GM23338 (cell line): ENCODE results near the gene FHL1. TPM values are rescaled to one million over a fixed set of nuclear protein-coding genes. Genes with fewer than 3 reads are reported as not detected.

ENCODE experiments used
- ATAC-seq: fragments of 200-7000 bp; cut with Tn5 transposase; 3 replicates; pipeline ENCODE4 v1.9.1; 2020
- DNase-seq: peaks from one replicate; pipeline ENCODE4 v3.0.0-alpha.2; 2015; ENCODE audit warnings: low spot score
- H2AFZ ChIP-seq: fragments of 200-600 bp; sonication (generic); 2 replicates; pipeline ENCODE4 v1.8.0; 2016; ENCODE audit warnings: antibody characterized with exemption, mild to moderate bottlenecking, moderate library complexity
- H3F3A ChIP-seq: fragments of 200-600 bp; sonication (generic); replicated peaks from 2 replicates; pipeline ENCODE4 v1.8.0; 2017; ENCODE audit warnings: antibody characterized with exemption, mixed run types, low read depth
- H3K27ac ChIP-seq: fragments of 200-600 bp; sonication (generic); 2 replicates; pipeline ENCODE4 v1.6.1; 2016; ENCODE audit warnings: low read depth
- H3K27me3 ChIP-seq: fragments of 200-600 bp; sonication (generic); 2 replicates; pipeline ENCODE4 v1.8.0; 2016; ENCODE audit warnings: mild to moderate bottlenecking, mixed run types, moderate library complexity; ENCODE audit not compliant: insufficient read depth
- H3K36me3 ChIP-seq: fragments of 200-600 bp; sonication (generic); 2 replicates; pipeline ENCODE4 v1.8.0; 2016; ENCODE audit warnings: mild to moderate bottlenecking; ENCODE audit not compliant: insufficient read depth
- H3K4me1 ChIP-seq: fragments of 200-600 bp; sonication (generic); 2 replicates; pipeline ENCODE4 v1.8.0; 2016; ENCODE audit warnings: mild to moderate bottlenecking, moderate library complexity; ENCODE audit not compliant: insufficient read depth
- H3K4me2 ChIP-seq: fragments of 200-600 bp; sonication (generic); 2 replicates; pipeline ENCODE4 v1.7.1; 2017; ENCODE audit warnings: mixed run types
- H3K4me3 ChIP-seq: fragments of 200-600 bp; sonication (generic); 2 replicates; pipeline ENCODE4 v1.6.1; 2016; ENCODE audit warnings: mixed run types
- H3K79me2 ChIP-seq: fragments of 200-600 bp; sonication (generic); replicated peaks from 2 replicates; pipeline ENCODE4 v1.8.0; 2017; ENCODE audit warnings: mild to moderate bottlenecking; ENCODE audit not compliant: insufficient read depth
- H3K9me2 ChIP-seq: fragments of 200-600 bp; sonication (generic); 2 replicates; pipeline ENCODE4 v1.8.0; 2017; ENCODE audit not compliant: insufficient read depth
- H4K20me1 ChIP-seq: fragments of 200-600 bp; sonication (generic); replicated peaks from 2 replicates; pipeline ENCODE4 v1.8.0; 2017; ENCODE audit warnings: mild to moderate bottlenecking; ENCODE audit not compliant: insufficient read depth
- H3K27ac Mint-ChIP-seq: 2 replicates; pipeline ENCODE4 v1.8.0; 2020; ENCODE audit warnings: inconsistent platforms, mild to moderate bottlenecking, moderate library complexity, mixed read lengths
- H3K27me3 Mint-ChIP-seq: 3 replicates; pipeline ENCODE4 v1.8.0; 2022; ENCODE audit warnings: low read depth, mild to moderate bottlenecking, moderate library complexity, mixed read lengths, inconsistent platforms; ENCODE audit not compliant: insufficient read depth, poor library complexity
- H3K36me3 Mint-ChIP-seq: 3 replicates; pipeline ENCODE4 v1.8.0; 2021; ENCODE audit warnings: low read depth, mild to moderate bottlenecking, inconsistent platforms, moderate library complexity, mixed read lengths
- H3K4me1 Mint-ChIP-seq: 3 replicates; pipeline ENCODE4 v1.8.0; 2020; ENCODE audit warnings: mild to moderate bottlenecking, inconsistent platforms, mixed read lengths
- H3K4me3 Mint-ChIP-seq: 3 replicates; pipeline ENCODE4 v1.8.0; 2021; ENCODE audit warnings: moderate library complexity, mild to moderate bottlenecking, inconsistent platforms, mixed read lengths
- H3K9me3 Mint-ChIP-seq: 3 replicates; pipeline ENCODE4 v1.8.0; 2020; ENCODE audit warnings: moderate library complexity, mild to moderate bottlenecking, inconsistent platforms, mixed read lengths
- EZH2 ChIP-seq: fragments of 200-600 bp; sonication (generic); IDR thresholded peaks from one replicate; pipeline ENCODE4 v1.8.0; 2017; ENCODE audit warnings: antibody characterized with exemption, mild to moderate bottlenecking, low read depth; ENCODE audit not compliant: unreplicated experiment
- POLR2AphosphoS5 ChIP-seq: IDR thresholded peaks from 2 replicates; pipeline ENCODE4 v1.6.1; 2016; ENCODE audit warnings: antibody characterized with exemption, low read depth
- ZNF114 ChIP-seq: fragments of 250-450 bp; sonication (Bioruptor Pico); IDR thresholded peaks from 2 replicates; pipeline ENCODE4 v1.5.0; 2020; ENCODE audit warnings: mild to moderate bottlenecking, moderate library complexity
- polyA plus RNA-seq: library from polyadenylated mRNA; unstranded; fragments of >200 nt; fragmentation: Nextera tagmentation; extraction: Ambion mirVana; gene quantifications from 2 replicates; pipeline ENCODE4 v1.2.1, GENCODE V29; 2016
- total RNA-seq: library from RNA; depleted of rRNA; stranded (reverse); fragments of >200 nt; shearing (Covaris generic); gene quantifications from 2 replicates; pipeline ENCODE4 v1.2.3, GENCODE V29; 2014
- TF ChIP-seq, protein P1 (sequence below), 2 experiments: fragments of 200-600 bp in 1 of 2; sonication (generic) in 1 of 2; conservative IDR thresholded peaks; 2 replicates each; pipeline versions ENCODE4 v1.5.1 to v1.6.1; 2016 to 2017; ENCODE audit warnings: antibody characterized with exemption in 2 of 2, low read depth in 2 of 2, mild to moderate bottlenecking in 2 of 2, moderate library complexity in 1 of 2
- TF ChIP-seq, protein P2 (sequence below): fragments of 250-450 bp; sonication (Bioruptor Pico); IDR thresholded peaks from 2 replicates; pipeline ENCODE4 v1.5.0; 2020; ENCODE audit warnings: mild to moderate bottlenecking, moderate library complexity

FHL1 gene
- total and polyA plus RNA-seq, 2 experiments from 2014 or later, result 47.9 to 60.4 TPM

DNA sequence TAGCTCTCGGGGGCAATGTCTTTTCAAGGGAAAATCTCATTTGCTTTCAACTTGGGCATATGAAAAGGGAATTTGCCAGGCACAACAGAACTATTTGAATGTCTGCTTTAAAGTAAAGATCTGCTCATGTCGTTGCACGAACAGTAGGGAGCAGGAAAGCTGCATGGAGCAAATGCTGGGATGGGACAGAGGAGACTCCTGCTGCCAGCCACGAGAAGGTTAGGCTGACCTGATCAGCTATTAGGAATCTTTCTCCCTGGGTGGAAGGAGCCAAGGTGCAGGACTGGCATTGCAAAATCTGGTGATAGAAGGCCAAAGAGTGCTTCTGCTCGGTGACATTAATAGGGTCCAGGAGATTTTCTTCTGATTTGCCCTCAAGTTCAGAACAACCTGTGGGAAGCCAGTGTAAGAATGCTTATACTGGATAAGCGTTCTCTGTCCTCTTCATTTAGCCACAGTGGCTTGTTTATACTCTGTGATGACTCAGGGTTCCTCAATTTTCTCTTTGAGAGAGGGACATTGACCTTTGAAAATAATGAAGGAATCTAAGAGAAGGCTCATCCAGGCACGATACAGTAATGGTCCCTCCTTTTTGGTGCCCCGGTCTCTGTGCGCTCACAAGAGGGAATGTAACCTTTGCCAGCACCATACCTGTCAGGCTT, 22.9 kb downstream of the FHL1 start:
- TF ChIP-seq, protein P1, sequence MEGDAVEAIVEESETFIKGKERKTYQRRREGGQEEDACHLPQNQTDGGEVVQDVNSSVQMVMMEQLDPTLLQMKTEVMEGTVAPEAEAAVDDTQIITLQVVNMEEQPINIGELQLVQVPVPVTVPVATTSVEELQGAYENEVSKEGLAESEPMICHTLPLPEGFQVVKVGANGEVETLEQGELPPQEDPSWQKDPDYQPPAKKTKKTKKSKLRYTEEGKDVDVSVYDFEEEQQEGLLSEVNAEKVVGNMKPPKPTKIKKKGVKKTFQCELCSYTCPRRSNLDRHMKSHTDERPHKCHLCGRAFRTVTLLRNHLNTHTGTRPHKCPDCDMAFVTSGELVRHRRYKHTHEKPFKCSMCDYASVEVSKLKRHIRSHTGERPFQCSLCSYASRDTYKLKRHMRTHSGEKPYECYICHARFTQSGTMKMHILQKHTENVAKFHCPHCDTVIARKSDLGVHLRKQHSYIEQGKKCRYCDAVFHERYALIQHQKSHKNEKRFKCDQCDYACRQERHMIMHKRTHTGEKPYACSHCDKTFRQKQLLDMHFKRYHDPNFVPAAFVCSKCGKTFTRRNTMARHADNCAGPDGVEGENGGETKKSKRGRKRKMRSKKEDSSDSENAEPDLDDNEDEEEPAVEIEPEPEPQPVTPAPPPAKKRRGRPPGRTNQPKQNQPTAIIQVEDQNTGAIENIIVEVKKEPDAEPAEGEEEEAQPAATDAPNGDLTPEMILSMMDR (conservative IDR thresholded peaks at IDR 0.05; ENCODE audit: low read depth in 2 of 2), result 0 out of 4 replicates have a peak, but pooled peaks of 1 of the 2 experiments have one; percentile 2
- TF ChIP-seq, protein P2, sequence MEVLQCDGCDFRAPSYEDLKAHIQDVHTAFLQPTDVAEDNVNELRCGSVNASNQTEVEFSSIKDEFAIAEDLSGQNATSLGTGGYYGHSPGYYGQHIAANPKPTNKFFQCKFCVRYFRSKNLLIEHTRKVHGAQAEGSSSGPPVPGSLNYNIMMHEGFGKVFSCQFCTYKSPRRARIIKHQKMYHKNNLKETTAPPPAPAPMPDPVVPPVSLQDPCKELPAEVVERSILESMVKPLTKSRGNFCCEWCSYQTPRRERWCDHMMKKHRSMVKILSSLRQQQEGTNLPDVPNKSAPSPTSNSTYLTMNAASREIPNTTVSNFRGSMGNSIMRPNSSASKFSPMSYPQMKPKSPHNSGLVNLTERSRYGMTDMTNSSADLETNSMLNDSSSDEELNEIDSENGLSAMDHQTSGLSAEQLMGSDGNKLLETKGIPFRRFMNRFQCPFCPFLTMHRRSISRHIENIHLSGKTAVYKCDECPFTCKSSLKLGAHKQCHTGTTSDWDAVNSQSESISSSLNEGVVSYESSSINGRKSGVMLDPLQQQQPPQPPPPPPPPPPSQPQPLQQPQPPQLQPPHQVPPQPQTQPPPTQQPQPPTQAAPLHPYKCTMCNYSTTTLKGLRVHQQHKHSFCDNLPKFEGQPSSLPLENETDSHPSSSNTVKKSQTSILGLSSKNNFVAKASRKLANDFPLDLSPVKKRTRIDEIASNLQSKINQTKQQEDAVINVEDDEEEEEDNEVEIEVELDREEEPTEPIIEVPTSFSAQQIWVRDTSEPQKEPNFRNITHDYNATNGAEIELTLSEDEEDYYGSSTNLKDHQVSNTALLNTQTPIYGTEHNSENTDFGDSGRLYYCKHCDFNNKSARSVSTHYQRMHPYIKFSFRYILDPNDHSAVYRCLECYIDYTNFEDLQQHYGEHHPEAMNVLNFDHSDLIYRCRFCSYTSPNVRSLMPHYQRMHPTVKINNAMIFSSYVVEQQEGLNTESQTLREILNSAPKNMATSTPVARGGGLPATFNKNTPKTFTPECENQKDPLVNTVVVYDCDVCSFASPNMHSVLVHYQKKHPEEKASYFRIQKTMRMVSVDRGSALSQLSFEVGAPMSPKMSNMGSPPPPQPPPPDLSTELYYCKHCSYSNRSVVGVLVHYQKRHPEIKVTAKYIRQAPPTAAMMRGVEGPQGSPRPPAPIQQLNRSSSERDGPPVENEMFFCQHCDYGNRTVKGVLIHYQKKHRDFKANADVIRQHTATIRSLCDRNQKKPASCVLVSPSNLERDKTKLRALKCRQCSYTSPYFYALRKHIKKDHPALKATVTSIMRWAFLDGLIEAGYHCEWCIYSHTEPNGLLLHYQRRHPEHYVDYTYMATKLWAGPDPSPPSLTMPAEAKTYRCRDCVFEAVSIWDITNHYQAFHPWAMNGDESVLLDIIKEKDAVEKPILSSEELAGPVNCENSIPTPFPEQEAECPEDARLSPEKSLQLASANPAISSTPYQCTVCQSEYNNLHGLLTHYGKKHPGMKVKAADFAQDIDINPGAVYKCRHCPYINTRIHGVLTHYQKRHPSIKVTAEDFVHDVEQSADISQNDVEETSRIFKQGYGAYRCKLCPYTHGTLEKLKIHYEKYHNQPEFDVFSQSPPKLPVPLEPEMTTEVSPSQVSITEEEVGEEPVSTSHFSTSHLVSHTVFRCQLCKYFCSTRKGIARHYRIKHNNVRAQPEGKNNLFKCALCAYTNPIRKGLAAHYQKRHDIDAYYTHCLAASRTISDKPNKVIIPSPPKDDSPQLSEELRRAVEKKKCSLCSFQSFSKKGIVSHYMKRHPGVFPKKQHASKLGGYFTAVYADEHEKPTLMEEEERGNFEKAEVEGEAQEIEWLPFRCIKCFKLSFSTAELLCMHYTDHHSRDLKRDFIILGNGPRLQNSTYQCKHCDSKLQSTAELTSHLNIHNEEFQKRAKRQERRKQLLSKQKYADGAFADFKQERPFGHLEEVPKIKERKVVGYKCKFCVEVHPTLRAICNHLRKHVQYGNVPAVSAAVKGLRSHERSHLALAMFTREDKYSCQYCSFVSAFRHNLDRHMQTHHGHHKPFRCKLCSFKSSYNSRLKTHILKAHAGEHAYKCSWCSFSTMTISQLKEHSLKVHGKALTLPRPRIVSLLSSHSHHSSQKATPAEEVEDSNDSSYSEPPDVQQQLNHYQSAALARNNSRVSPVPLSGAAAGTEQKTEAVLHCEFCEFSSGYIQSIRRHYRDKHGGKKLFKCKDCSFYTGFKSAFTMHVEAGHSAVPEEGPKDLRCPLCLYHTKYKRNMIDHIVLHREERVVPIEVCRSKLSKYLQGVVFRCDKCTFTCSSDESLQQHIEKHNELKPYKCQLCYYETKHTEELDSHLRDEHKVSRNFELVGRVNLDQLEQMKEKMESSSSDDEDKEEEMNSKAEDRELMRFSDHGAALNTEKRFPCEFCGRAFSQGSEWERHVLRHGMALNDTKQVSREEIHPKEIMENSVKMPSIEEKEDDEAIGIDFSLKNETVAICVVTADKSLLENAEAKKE (CRISPR knock-in tag), result no peak
- DNase-seq, result no peak
- no peak overlapping the region for H3K4me2 ChIP-seq
- peaks cover 4% of the 10 kb centered on the region for H3K27me3 Mint-ChIP-seq
- no peaks in the 10 kb centered on the region for H3K27me3 ChIP-seq
- peaks cover 13% of the 10 kb centered on the region; the same call in 1 of the 2 replicates for H3K4me1 ChIP-seq
- no peak overlapping the region for H3K27ac Mint-ChIP-seq
- H3K9me3 Mint-ChIP-seq, result no peaks in the 10 kb centered on the region
- ATAC-seq, result peak; percentile 30; the same call in 2 of the 3 replicates
- H3K36me3 ChIP-seq, result no peaks in the 10 kb centered on the region
- no peak overlapping the region for H2AFZ ChIP-seq
- H3K9me2 ChIP-seq, result no peaks in the 10 kb centered on the region
- no peaks in the 10 kb centered on the region for H4K20me1 ChIP-seq
- no peak overlapping the region for H3K27ac ChIP-seq
- no peaks in the 10 kb centered on the region for H3K36me3 Mint-ChIP-seq
- no peaks in the 10 kb centered on the region for H3F3A ChIP-seq
- 0 out of 2 replicates have a peak, but pooled peaks cover 2% of the 10 kb centered on the region for H3K79me2 ChIP-seq
- H3K4me3 ChIP-seq, result no peak overlapping the region
- peaks cover 47% of the 10 kb centered on the region for H3K4me1 Mint-ChIP-seq
- no peak overlapping the region for H3K4me3 Mint-ChIP-seq

DNA sequence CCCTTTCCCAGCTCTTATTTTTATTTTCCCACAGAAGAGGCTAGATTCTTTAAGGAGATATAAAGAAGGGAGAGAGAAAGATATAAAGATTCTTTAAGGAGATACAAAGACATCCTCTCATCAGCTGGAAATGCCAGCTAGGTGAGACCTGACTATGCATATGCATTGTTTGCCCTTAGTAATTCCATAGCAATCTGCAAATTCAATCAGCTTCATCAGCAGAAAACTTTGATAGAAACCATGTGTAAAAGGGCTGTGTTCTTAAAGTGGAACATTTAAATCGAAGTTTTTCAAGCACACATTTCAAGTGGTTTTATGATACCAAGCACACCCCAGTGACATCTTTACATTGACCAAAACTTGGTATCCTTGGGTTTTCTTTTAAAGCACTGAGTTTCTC, 24.1 kb downstream of the FHL1 start:
- no peak for DNase-seq
- no peaks in the 10 kb centered on the region for H3K27me3 ChIP-seq
- H3K9me3 Mint-ChIP-seq, result no peaks in the 10 kb centered on the region
- peaks cover 36% of the 10 kb centered on the region for H3K4me1 Mint-ChIP-seq
- ATAC-seq, result no peak
- no peak overlapping the region for H3K4me2 ChIP-seq
- H4K20me1 ChIP-seq, result no peaks in the 10 kb centered on the region
- H3F3A ChIP-seq, result no peaks in the 10 kb centered on the region
- H3K4me1 ChIP-seq, result peaks cover 7% of the 10 kb centered on the region; the same call in 1 of the 2 replicates
- no peak overlapping the region for H3K4me3 ChIP-seq
- no peak overlapping the region for H2AFZ ChIP-seq
- H3K27me3 Mint-ChIP-seq, result peaks cover 4% of the 10 kb centered on the region
- H3K36me3 Mint-ChIP-seq, result no peaks in the 10 kb centered on the region
- no peak overlapping the region for H3K27ac ChIP-seq
- H3K36me3 ChIP-seq, result no peaks in the 10 kb centered on the region
- no peaks in the 10 kb centered on the region for H3K79me2 ChIP-seq
- no peak overlapping the region for H3K27ac Mint-ChIP-seq
- no peaks in the 10 kb centered on the region for H3K9me2 ChIP-seq
- H3K4me3 Mint-ChIP-seq, result no peak overlapping the region
- TF ChIP-seq EZH2 (no peak), ZNF114 (CRISPR knock-in tag) (no peak), POLR2AphosphoS5 (no peak)
